T47D (cell line): ENCODE results near the gene STX12.
"Not testable (repeated sequence)": the region's sequence is repeated elsewhere in the genome, so short reads cannot be mapped to it uniquely, and the experiment has no call there.

Experiments used
- DNase-seq, 2 experiments: peaks; one replicate each; pipeline versions ENCODE4 v3.0.0 to v3.0.0-alpha.2; 2011 to 2012; ENCODE audit warnings: low read depth in 1 of 2, low spot score in 1 of 2
- JUND ChIP-seq: IDR thresholded peaks from 2 replicates; pipeline ENCODE4 v1.6.1; 2012; ENCODE audit warnings: low read depth
- in situ Hi-C: cut with HindIII; loops from 2 replicates; pipeline ENCODE4 v1.10.0; 2016; ENCODE audit warnings: low sequenced_read_pairs, low pct_unique_long_range_greater_than_20kb

Gene STX12

DNA sequence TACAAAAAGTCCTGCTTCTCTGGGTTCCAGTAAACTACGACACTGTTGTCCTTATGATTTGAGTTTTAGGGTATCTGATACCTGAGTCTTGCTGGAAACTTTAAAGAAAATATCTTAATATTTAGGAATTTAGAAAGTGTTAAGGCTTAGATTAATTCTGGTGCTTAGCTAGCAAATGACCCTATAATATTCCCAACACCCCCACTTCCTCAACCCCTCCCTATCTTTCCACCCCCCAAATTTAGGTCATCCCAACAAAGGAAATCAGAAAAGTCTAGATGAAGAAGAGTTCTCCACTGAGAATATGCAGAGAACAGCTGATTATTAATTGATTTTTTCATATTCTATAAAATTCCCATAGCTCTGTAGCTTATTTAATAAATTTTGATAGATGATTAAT lies 11.7 kb downstream of the STX12 start:
- DNase-seq = no peak
- in situ Hi-C loops = no loop called here
- no peak for TF ChIP-seq JUND

DNA sequence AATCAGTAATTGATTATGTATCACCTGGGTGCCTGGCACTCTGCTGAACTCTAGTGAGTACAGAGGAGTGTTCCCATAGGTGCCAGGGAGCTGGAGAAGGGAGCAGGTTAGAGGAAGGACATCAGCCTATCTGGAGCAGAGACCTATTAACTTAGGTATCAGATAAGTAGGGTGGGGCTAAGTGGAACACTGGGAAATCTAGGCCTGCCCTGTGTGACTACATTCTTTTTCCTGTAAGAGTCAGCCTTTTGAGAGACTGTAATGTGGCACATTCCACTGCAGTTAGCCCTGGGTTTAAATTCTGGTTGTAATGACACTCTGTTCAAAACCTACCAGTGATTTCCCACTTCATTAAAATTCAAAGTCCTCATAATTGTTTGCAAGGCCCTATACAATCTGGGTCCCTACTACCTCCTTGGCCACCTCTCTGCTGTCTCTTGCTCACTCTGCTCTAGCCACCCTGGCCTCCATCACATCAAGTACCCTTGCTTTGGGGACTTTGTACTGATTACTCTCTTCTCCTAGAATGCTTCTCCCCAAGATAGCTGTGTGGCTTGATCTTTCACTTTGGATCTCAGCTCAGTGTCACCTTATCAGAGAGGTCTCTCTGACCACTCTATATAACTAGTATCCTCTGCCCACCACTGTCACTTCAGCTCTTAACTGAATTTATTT lies 12.9 kb downstream of the STX12 start:
- no peak for TF ChIP-seq JUND
- in situ Hi-C loops = no loop called here
- DNase-seq = no peak

DNA sequence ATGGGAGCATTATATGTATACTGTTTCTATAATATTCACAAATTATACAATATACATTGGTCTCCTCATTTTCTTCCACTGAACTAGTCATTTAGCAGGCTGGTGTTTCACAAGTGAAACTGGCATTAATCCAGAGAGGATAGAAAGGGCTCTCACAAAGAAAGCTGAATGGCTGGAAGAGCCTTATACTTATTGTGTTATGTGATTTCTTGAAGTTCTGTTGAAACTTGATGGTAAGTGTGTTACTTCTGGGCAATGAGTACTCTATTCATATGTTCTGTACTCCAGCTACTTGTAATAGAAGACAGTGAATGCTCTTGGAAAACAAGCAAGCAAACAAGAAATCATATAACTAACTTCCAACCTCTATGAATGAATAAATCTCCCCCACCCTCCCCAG lies 14.9 kb downstream of the STX12 start:
- no peak for DNase-seq
- in situ Hi-C loops = no loop called here
- no peak for TF ChIP-seq JUND

DNA sequence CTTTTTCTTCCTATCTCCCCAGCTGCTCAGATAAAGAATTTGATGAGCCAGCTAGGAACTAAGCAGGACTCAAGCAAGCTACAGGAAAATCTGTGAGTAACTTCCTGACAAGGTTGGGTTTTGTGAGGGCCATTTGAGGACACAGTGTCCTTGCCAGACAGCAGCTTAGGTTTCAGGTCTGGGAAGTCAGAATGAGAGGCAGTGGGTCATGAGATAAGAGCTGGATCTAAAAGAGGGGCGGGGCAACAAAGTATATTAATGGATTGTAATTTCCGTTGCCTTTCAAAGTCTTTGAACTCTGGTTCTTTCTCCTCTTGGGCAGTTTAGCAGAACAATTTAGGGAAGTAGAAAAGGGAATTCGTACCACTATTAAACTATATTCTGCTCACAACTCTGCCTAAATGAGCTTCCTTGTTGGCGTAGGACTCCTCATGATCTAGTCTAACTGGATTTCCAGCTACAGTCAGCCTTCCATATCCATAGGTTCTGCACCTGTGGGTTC lies 16.6 kb downstream of the STX12 start:
- no peak for TF ChIP-seq JUND
- DNase-seq = peak in 1 of 2 experiments; percentile 3
- in situ Hi-C loops = no loop called here

DNA sequence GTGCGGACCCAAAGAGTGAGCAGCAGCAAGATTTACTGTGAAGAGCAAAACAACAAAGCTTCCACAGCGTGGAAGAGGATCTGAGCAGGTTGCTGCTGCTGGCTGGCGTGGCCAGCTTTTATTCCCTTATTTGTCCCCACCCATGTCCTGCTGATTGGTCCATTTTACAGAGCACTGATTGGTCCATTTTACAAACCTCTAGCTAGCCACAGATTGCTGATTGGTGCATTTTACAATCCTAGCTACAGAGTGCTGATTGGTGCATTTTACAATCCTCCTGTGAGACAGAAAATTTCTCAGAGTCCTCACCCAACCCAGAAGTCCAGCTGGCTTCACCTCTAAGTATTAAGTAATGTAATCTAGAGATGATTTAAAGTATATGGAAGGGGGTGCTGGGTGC lies 17.3 kb downstream of the STX12 start:
- in situ Hi-C loops, DNase-seq: not testable (repeated sequence)

DNA sequence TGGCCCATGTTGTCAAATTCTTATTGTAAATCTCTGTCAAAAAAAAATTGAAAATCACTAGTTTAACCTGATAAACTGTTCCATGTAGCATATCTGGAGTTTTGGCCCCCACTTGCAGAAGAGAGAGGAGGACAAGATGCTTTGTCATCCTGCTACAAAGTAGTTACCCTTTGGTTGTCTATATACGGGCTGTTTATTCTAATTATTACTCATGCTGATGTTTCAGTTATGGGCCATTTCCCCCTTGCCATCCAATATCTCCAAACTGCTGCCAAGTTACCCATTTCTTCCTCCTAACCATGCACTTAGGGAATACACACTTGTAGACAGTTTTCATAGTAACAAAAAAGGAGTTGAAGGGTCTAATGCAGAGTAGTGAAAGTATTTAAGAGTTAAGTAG lies 22.6 kb downstream of the STX12 start:
- in situ Hi-C loops = no loop called here
- no peak for DNase-seq
- no peak for TF ChIP-seq JUND

DNA sequence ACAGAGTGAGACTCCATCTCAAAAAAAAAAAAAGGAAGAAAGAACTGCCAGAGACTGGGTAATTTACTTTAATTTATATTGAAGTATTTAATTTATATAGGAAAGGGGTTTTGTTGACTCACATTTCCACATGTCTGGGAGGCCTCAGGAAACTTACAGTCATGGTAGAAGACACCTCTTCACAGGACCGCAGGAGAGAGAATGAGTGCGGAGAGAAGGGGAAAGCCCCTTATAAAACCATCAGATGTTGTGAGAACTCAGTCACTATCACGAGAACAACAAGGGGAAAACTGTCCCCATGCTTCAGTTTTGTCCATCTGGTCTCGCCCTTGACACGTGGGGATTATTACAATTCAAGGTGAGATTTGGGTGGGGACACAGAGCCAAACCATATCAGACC lies 31.8 kb downstream of the STX12 start:
- TF ChIP-seq JUND = no peak
- in situ Hi-C loops = no loop called here
- no peak for DNase-seq

DNA sequence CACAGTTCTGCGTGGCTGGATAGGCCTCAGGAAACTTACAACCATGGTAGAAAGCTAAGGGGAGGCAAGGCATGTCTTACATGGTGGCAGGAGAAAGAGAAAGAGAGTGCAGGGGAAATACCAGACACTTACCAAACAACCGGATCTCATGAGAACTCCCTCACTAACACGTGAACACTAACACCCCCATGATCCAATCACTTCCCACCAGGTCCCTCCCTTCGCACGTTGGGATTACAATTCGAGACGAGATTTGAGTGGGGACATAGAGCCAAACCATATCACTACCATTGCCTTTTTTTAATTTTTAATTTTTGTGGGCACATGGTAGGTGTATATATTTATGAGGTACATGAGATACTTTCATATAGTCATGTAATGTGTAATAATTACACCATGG lies 33.7 kb downstream of the STX12 start:
- in situ Hi-C loops = no loop called here
- no peak for DNase-seq
- no peak for TF ChIP-seq JUND

DNA sequence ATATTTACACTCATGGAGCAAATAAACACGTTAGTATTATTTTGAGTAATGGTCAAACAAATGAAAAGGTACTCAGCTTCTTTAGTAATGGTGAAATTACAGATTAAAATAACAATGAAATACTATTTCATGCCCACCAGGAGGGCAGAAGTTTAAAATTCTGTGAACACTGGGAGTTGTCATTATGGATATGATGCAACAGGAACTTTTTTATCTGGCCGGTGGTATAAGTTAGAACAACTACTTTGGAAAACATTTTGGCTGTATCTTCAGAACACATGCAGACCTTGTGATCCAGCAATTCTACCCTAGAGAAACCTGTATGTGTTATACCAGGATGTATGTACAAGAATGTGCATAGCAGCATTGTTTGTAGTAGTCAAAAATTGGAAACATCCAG lies 34.4 kb downstream of the STX12 start:
- no peak for DNase-seq
- in situ Hi-C loops = no loop called here
- TF ChIP-seq JUND = no peak

DNA sequence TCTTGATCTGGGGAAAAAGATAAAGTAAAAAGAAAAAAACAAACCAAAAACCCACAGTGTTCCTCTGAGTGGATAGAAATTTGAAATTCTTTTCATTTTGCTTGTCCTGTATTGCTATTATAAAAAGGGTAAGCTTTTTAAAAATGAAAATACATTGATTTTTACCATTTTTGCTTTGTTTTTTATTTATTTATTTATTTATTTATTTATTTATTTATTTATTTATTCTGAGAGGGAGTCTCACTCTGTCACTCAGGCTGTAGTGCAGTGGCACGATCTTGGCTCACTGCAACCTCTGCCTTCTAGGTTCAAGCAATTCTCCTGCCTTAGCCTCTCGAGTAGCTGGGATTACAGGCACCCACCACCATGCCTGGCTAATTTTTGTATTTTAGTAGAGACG lies 35.1 kb downstream of the STX12 start:
- in situ Hi-C loops, DNase-seq: not testable (repeated sequence)

DNA sequence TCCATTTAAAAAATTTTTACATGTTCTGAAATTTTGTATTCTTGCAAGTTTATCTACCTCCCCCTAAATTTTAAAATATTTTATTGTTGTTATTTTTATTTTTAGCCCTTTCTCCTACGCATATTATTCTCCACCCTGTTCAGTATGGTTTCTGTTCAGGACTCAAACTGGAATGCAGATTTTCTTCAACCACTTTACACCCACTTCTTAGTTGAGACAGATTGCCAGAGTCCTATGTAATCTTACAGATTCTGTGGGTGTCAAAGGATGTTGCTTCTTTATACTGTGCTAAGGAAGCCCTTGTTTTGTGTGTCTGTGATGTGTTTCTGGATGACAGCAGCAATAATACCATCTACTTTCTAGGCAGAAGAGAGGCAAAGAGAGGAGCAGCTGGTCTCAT lies 36.9 kb downstream of the STX12 start:
- in situ Hi-C loops = no loop called here
- TF ChIP-seq JUND = no peak
- DNase-seq = no peak

DNA sequence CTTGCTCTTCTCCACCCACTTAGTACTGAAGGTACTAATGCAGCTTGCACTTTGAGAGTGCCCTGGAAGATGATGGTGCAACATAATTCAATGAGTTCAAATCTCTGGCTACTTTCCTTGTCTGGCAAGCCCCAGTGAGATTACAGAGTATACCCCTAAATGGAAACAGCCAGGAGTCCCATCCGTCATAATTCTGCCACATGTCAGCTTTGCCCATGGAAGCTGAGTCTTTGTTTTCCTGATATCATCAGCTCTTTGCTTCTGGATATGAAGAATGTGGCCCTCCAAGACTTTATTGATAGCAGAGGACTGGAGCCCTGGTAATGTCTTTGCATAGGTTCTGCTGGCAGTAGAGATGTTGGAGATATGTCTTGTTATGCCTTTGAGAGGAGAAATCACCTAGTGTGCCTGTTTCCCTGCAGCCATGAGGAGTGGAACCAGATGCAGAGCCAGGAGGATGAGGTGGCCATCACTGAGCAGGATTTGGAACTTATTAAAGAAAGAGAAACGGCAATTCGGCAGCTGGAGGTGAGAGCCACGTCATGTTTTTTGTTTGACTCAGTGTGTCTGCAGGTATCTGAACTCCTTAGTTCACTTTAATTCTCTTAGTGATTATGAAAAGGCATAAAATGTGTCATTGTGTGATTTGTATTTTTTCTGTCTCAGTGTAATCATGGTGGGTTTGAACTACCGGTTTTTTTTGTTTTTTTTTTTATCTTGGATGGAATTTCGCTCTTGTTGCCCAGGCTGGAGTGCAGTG lies 38.9 kb downstream of the STX12 start:
- no peak for TF ChIP-seq JUND
- no peak for DNase-seq

DNA sequence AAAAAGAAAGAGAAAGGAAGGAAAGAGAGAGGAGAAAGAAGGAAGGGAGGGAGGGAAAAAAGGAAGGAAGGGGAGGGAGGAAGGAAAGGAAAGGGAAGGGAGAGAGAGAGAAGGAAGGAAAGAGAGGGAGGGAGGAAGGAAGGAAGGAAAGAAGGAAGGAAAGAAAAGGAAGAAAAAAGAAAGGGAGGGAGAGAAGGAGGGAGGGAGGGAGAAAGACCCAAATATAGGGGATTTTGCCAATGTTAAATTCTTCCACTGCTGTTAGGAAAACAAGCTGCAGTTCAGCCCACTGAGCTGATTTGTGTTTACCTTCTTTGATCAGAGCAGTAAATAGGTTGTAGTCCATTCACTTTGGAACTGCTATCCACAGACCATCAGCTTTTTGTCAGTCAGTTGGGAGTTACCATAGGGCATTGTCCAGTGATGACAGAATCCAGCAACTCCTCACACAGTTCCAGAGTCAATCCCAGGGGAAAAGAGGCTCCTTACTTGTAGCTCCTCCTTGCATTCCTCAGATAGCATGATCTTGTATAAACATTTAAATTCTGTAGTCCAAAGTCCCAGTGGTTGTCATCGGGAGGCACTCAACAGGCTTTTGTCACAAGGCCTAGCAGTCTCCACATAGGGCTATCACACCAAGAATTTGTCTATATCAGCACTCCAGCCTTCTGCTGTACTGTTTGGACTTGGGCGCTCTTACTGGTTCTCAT lies 44.1 kb downstream of the STX12 start:
- in situ Hi-C loops = no loop called here
- TF ChIP-seq JUND = no peak
- peak in 1 of 2 experiments; percentile 21 for DNase-seq

More for the DNA sequence above, 38.9 kb downstream of the STX12 start:
- in situ Hi-C loops = no loop called here
